ENCODE measurements around the gene NXPE1.

The NXPE1 gene

DNA sequence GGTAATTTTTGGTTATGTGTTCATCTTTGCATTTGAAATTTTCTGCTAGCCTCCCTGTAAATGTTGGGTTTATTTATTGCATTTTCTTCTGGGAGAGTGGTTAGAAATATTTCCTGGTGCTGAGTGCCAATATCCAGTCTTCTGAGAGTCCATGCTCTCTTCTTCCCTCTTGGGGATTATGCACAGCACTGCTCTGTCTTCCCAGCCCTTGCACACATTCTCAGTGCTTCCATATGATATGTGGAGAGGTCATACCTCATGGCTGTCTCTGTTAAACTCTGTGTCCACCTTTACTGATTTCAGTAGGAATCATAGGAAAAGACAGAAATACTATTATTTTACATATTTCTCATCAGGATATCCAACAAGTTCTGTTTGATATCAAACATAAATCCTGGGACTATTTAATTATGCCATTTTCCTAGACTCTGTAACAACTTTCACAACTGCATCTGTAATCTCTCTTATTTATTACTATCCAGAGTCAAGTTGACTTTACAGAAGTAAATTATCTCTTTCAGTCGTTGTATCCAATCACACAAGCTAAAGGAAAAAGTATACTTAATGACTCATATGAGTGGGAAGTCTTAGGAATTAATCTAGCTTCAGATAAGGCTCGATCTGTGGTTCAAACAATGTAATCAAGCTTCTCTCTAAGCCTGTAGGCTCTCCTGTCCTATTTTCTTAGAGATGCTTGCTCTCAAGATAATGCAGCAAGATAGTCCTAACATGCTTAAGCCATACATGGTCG, 2.7 kb upstream of the NXPE1 start:
- no peak for DNase-seq

DNA sequence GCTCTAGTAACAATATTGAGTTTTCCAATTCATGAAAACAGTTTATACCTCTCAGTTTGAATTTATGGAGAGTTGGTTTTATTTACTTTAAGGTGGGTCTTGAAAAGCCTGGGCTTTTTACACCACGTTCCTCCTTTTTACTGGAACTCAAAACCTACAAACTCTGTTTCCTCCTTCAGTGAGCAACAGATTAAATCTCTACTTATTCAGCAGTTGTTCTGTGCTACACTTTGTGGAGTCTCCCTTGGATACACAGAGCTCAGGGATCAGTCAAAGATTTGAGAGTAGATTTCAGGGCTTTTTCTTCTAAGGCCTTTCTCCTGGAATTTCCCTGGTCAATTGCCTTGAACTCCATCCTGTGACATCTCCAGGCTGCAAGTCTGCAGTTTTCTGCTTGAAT, 3.5 kb downstream of the NXPE1 start:
- no peak for DNase-seq

GRCh38 chr11:114553642-114554041, 6.0 kb downstream of the NXPE1 start:
- DNase-seq: no peak

DNA sequence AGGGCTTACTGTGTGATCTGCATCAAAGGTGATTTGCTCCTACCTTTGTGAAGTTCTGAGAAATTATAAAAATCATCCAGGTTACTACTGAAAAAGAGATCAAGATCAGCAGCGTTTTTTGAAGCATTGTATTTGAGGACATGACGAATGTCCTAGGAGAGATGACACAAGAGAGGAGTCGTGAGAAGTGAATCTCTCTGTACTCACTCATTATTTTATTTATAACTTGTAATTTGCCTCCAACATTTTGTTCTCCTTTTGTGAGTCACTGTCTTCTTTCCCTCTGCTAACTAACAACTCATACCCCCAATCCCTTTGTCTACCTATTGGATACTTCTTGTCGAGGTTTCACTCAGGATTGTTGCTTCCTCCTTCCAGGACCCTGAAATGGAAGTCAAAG, 8.6 kb downstream of the NXPE1 start:
- DNase-seq: no peak

DNA sequence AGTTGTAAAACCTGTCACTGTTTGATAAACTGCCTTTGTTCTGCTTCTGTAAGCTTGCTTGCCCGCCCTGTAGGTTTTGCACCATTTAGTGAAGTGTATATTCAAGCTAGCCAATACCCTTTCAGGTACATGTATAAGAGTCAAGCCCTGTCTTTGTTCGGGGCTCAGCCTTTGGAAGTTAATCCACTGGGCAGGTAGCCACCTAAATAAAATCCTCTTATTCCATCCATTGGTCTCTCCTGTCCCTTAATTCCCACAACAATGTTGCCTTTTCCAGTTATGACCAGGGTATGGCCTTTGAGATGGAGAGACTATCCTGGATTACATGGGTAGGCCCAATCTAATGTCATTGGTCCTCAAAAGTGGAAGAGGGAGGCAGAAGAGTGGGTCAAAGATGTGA, 34.0 kb downstream of the NXPE1 start:
- DNase-seq: no peak

GRCh38 chr11:114524122-114524521, 35.6 kb downstream of the NXPE1 start:
- no peak for DNase-seq

DNA sequence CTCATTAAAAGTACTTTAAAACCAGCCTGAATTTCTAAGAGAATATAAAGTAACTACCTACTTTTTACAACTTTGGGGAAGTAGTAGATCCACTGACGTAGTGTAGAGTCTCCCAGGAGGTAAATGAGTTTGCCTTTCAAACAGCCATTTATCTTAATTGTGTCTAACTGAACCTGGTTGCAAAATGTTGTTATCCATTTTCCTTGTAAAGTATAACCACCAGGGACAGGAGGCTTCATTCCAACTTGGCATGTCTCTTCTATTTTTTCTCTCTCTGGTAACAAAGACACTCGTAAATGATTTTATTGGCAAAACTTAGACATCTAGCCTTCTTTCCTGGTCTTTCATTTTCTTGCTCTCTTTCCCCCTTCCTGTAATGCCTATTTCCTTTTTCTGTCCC, 36.9 kb downstream of the NXPE1 start:
- DNase-seq: no peak

DNA sequence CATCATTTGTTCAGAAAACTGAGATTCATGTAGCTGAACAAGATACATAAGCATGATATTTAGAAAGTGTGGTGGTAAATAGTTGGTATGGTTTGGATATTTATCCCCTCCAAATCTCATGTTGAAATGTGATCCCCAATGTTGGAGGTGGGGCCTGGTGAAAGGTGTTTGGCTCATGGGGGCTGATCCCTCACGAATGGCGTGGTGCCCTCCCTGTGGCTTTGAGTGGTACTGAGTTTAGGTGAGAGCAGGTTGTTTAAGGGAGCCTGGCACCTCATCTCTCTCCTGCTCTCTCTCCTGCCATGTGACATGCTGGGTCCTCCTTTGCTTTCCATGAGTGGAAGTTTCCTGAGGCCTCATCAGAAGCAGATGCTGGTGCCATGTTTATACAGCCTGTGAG, 48.1 kb downstream of the NXPE1 start:
- DNase-seq: no peak

- DNase-seq: no peak
Observed at GRCh38 chr11:114511079-114511478, 48.6 kb downstream of the NXPE1 start.

GRCh38 chr11:114501901-114502300, 57.8 kb downstream of the NXPE1 start:
- no peak for DNase-seq

DNA sequence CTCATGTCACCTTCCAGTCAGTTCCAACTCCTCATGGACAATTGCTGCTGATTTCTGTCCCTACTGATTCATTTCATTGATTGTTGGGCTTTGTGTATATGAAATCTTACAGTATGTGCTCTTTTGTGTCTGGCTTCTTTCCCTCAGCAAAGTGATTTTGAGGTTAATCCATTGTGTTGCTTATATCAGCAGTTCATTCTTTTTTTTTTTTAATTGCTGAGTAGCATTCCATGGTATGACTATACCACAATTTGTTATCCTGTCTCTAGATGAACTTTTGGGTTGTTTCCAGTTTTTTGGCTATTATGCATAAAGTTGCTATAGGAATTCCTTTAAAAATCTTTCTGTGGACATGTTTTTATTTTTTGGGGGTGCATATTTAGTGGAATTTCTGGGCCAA, 59.9 kb downstream of the NXPE1 start:
- no peak for DNase-seq

DNA sequence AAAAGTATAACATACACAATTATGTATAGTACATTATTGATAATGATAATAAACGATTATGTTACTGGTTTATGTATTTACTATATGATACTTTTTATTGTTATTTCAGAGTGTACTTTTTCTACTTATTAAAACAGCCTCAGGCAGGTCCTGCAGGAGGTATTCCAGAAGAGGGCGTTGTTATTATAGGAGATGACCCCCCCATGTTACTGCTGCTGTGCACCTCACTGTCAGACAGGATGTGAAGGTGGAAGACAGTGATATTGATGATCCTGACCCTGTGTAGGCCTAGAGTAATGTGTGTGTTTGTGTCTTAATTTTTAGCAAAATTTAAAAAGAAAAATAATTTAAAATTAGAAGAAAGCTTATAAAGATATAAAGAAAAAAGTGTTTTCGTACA, 62.8 kb downstream of the NXPE1 start:
- DNase-seq: no peak

DNA sequence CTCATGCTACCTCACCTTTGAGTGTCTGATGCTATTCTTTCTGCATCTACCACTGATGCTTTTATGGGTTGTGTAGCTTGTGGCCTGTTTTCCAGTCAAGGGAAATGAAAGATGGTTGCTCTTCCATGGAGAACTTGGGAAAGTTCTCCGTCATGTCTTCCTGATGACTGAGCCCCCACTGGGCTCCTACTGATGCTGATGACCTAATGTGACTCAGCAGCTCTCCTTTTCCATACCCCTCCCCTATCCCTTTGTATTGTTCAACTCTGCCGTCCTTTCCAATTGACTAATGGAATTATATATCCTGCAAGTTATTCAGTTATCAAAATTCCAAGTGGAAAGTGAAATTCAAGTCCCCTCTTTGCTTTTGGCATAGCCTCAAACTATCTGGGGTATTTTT, 75.8 kb downstream of the NXPE1 start:
- DNase-seq: no peak

DNA sequence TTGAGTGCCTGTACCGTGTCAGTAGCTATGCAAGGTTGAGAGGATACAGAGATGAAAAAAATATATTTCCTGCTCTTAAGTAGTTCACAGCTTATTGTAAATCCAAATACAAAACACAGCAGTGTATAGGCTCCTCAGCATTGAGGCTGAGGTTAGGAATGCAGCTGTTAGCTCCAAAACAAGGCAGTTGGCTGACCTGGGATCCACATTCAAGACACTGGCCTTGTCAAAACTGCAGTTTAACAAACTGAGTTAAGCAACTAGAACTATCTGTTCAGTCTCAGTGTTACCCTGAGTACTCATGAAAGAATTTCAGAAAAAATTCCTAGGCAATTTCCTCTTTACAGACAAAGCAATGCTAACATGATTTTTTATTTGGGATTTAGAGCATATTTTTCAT, 77.6 kb downstream of the NXPE1 start:
- DNase-seq: no peak

GRCh38 chr11:114479331-114479730, 80.3 kb downstream of the NXPE1 start:
- DNase-seq: no peak

GRCh38 chr11:114478768-114479167, 80.9 kb downstream of the NXPE1 start:
- no peak for DNase-seq

DNA sequence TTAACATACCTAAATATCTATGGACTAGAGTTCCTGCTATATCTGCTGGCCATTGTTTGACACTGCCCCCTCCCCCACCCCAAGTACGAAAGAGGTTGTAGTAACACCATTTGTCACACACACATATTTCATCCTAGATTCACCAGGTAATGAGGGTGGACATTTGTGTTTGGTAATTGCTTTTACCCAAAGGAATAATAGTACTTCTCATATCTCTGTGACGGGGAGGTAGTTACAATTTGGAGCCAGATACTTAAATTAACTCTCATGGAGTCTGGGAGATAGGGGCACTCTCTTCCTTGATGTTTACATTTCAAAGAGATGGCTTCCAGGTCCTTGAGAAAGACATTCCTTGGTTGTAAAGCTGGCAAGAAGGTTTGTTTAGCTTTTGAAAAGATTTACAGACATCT, 81.7 kb downstream of the NXPE1 start:
- no peak for DNase-seq

GRCh38 chr11:114472661-114473060, 87.0 kb downstream of the NXPE1 start:
- no peak for DNase-seq
